Neural crest cell (in vitro differentiated cells): Measurements from ENCODE around the gene RAB1A. TPM values are rescaled to one million over a fixed set of nuclear protein-coding genes. Genes with fewer than 3 reads are reported as not detected.
A peak's percentile ranks its signal among the peaks of the same experiment; 100 is the strongest.
"Not testable (repeated sequence)": the region's sequence is repeated elsewhere in the genome, so short reads cannot be mapped to it uniquely, and the experiment has no call there.

ENCODE experiments used
- DNase-seq: peaks from one replicate; pipeline ENCODE4 v3.0.0; 2021; ENCODE audit warnings: low read depth, mixed read lengths, low spot score
- H3K27ac Mint-ChIP-seq: one replicate; pipeline ENCODE4 v1.8.0; 2021; ENCODE audit warnings: mild to moderate bottlenecking, mixed read lengths; ENCODE audit not compliant: unreplicated experiment
- H3K27me3 Mint-ChIP-seq: 2 replicates; pipeline ENCODE4 v1.8.0; 2021; ENCODE audit warnings: low read depth, mild to moderate bottlenecking, mixed read lengths
- H3K36me3 Mint-ChIP-seq: 2 replicates; pipeline ENCODE4 v1.8.0; 2021; ENCODE audit warnings: low read depth, mild to moderate bottlenecking, mixed read lengths
- H3K4me1 Mint-ChIP-seq: 2 replicates; pipeline ENCODE4 v1.8.0; 2021; ENCODE audit warnings: mixed read lengths
- H3K4me3 Mint-ChIP-seq: one replicate; pipeline ENCODE4 v1.8.0; 2021; ENCODE audit warnings: mild to moderate bottlenecking, mixed read lengths
- H3K9me3 Mint-ChIP-seq: 2 replicates; pipeline ENCODE4 v1.8.0; 2021; ENCODE audit warnings: mixed read lengths
- long read RNA-seq: library from polyadenylated mRNA; unstranded; transcript quantifications from one replicate; pipeline ENCODE4 v2.0.0, GENCODE V29; 2020
- total RNA-seq: library from RNA; stranded (reverse); gene quantifications from 2 replicates; pipeline ENCODE4 v1.2.1, GENCODE V29; 2021
- TF ChIP-seq, protein P1 (sequence below): fragments of 200-600 bp; sonication (generic); conservative IDR thresholded peaks from 2 replicates; pipeline ENCODE4 v1.5.0; 2021; ENCODE audit warnings: antibody characterized with exemption, mild to moderate bottlenecking

The RAB1A gene
- 110 and 113 TPM in 2 replicates for total RNA-seq
- long read RNA-seq, transcript RAB1A-203 (6 exons, 2,447 nt): major isoform, 470 of 488 reads
- long read RNA-seq, partial matches to known transcripts: 3 of 488 reads
- long read RNA-seq, other reads (novel, unspliced or antisense): 13 of 488 reads

DNA sequence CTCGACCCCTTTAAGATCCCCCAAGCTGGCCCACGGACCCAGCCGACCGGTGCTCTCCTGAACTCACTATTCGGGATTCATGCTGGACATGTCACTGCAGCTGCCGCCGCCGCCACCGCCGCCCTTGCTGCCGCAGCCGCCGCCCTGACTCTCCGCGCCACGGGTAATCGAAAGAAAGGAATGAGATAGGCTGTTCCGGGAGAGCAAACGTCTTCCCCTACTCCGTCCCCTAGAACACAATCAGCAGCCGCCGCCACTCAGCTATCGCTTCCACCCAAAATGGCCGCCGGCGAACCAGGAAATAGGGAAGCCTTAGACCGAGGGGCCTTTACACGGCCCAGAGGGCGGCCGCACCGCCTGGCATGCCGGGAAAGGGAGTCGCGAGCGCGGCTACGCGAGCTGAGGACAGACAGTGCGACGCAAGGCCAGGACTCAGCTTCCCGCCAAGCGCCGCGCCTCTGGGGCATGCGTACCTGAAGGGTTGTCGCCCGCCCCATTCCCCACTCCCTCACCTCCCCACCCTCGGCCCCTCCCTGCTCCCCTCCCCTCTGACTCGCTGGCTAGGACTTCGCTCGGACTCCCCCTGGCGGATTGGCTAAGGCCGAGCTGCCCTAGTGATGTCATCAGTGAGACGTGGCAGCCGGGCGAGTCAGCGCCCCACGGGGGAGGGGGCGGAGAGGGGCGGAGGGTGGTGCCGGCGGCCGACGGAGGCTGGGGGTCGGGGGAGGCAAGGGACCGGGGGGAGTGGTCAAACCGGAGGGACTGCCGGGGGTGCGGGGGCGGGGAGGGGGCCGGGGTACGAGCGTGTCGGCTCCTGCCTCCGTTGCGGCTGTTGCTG lies at the start of gene RAB1A:
TSS of gene RAB1A (minus strand) at position 281 of the 838 bp plus-strand sequence. CDS start at position 90, 191 bp downstream.
- no peaks in the 10 kb centered on the region for H3K27me3 Mint-ChIP-seq
- peaks cover 3% of the 10 kb centered on the region for H3K36me3 Mint-ChIP-seq
- TF ChIP-seq, protein P1, sequence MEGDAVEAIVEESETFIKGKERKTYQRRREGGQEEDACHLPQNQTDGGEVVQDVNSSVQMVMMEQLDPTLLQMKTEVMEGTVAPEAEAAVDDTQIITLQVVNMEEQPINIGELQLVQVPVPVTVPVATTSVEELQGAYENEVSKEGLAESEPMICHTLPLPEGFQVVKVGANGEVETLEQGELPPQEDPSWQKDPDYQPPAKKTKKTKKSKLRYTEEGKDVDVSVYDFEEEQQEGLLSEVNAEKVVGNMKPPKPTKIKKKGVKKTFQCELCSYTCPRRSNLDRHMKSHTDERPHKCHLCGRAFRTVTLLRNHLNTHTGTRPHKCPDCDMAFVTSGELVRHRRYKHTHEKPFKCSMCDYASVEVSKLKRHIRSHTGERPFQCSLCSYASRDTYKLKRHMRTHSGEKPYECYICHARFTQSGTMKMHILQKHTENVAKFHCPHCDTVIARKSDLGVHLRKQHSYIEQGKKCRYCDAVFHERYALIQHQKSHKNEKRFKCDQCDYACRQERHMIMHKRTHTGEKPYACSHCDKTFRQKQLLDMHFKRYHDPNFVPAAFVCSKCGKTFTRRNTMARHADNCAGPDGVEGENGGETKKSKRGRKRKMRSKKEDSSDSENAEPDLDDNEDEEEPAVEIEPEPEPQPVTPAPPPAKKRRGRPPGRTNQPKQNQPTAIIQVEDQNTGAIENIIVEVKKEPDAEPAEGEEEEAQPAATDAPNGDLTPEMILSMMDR: peak; percentile 42
- peak within 1 kb of the TSS; percentile 100 for H3K27ac Mint-ChIP-seq
- peak; percentile 98 for DNase-seq
- H3K4me1 Mint-ChIP-seq: peaks cover 33% of the 10 kb centered on the region
- H3K9me3 Mint-ChIP-seq: no peaks in the 10 kb centered on the region
- peak within 1 kb of the TSS; percentile 99 for H3K4me3 Mint-ChIP-seq

DNA sequence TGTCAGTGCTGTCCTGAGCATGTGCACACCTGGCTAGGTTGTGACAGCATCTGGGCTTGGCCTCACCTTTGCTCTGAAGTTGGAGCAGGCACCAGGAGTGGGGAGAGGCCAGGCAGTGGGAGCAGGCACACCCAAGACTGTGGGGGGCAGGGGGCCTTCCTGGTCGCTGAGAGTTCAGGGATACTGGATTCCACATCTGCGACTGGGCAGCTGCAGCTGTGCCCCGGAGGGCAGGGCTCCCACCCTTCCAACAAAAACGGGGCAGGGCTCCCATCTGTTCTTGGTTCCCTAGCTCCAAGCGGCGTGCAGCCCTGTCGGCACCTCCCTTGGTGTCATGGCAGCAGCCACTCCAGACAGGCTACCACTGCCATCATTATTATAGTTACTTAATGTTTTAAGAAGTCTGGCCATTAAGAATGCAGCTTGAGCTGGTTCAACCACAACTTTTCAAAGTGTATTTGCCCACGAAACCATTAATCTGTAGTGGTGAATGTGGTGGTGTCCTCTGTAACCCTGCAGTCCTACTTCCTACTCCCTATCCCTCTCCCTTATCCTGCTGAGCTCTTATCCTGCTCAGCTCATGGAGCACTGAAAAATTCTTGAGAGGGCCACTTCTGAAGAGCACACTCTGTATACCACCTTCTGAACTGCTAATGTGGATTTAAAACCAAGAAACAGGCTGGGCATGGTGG lies 48.0 kb upstream of the RAB1A start:
- Mint-ChIP-seq H3K36me3 (no peaks in the 10 kb centered on the region), H3K9me3 (no peaks in the 10 kb centered on the region), H3K4me1 (no peaks in the 10 kb centered on the region), H3K27ac (no peak overlapping the region), H3K27me3 (no peaks in the 10 kb centered on the region), H3K4me3 (no peak overlapping the region)
- DNase-seq: no peak
- TF ChIP-seq, protein P1: no peak

DNA sequence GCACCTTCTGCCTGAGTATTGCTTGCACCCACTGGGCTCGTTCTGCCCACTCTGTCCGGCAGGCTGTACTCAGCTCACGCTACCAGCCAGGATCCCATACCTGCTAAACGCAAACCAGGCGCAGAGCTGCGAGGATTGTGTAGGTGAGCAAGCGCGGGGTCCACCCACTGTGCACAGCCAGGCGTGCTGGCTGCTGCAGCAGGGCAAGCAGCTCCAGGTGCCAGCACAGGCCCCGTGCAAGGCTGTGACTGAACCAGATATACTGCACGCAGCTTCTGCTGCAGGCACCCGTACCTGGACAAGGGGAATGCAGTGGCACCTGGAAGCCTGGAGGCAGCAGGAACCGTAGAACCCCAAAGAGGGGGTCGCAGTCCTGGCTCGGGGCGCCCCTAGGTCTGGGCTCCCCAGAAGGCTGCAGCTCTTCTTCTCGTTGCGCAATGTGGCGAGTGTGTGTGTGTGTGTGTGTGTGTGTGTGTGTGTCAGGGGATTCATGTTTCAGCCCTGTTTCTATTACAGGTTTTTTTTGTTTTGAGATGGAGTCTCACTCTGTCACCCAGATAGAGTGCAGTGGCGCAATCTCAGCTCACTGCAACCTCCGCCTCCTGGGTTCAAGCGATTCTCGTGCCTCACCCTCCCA lies 46.1 kb upstream of the RAB1A start:
- Mint-ChIP-seq H3K4me1 (no peaks in the 10 kb centered on the region), H3K9me3 (no peaks in the 10 kb centered on the region)

DNA sequence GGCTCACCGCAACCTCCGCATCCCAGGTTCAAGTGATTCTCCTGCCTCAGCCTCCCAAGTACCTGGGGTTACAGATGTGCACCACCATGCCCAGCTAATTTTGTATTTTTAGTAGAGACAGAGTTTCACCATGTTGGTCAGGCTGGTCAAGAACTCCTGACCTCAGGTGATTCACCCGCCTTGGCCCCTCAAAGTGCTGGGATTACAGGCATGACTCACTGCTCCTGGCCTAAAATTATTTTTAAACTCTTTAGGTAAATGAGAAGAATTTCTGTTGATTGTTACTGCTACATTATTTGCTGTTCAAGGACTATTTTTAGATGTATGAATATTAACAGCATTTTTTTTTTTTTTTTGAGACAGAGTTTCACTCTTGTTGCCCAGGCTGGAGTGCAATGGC lies 44.1 kb upstream of the RAB1A start:
- H3K9me3 Mint-ChIP-seq, H3K4me1 Mint-ChIP-seq, DNase-seq, H3K27me3 Mint-ChIP-seq, H3K27ac Mint-ChIP-seq, H3K4me3 Mint-ChIP-seq, H3K36me3 Mint-ChIP-seq: not testable (repeated sequence)

More for the DNA sequence above, 46.1 kb upstream of the RAB1A start:
- TF ChIP-seq, protein P1: no peak
- Mint-ChIP-seq H3K27ac (peak overlapping the region; percentile 8), H3K36me3 (no peaks in the 10 kb centered on the region), H3K27me3 (no peaks in the 10 kb centered on the region), H3K4me3 (no peak overlapping the region)
- DNase-seq: no peak

DNA sequence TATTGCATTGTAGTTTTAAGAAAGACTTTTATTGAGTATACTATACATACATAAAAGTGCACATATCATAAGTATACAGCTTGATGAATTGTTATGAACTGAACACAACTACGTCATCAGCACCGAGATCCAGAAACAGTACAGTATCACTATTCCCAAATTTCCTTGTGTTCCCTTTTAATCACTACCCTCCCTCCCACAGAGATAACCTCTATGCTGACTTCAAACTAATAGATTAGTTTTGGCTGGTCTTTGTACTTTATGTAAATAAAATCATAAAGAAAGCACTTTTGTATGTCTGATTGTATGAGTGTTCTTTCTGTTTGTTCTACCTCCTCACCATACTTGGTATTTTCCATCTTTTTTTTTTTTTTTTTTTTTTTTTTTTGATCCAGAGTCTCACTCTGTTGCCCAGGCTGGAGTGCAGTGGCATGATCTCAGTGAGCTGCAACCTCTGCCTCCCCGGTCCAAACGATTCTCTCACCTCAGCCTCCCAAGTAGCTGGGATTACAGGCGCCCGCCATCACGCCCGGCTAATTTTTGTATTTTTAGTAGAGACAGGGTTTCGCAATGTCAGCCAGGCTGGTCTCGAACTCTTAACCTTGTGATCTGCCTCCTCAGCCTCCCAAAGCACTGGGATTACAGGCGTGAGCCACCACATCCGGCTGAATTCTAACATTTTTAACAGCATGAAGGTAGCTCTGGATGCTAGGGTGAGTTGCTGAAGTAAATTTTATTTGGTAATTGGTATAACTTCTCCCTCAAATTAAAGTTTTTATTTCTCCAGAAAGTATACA lies 43.3 kb upstream of the RAB1A start:
- Mint-ChIP-seq H3K27ac (no peak overlapping the region), H3K4me3 (no peak overlapping the region), H3K27me3 (no peaks in the 10 kb centered on the region), H3K4me1 (no peaks in the 10 kb centered on the region), H3K9me3 (no peaks in the 10 kb centered on the region), H3K36me3 (no peaks in the 10 kb centered on the region)
- TF ChIP-seq, protein P1: no peak
- DNase-seq: no peak

DNA sequence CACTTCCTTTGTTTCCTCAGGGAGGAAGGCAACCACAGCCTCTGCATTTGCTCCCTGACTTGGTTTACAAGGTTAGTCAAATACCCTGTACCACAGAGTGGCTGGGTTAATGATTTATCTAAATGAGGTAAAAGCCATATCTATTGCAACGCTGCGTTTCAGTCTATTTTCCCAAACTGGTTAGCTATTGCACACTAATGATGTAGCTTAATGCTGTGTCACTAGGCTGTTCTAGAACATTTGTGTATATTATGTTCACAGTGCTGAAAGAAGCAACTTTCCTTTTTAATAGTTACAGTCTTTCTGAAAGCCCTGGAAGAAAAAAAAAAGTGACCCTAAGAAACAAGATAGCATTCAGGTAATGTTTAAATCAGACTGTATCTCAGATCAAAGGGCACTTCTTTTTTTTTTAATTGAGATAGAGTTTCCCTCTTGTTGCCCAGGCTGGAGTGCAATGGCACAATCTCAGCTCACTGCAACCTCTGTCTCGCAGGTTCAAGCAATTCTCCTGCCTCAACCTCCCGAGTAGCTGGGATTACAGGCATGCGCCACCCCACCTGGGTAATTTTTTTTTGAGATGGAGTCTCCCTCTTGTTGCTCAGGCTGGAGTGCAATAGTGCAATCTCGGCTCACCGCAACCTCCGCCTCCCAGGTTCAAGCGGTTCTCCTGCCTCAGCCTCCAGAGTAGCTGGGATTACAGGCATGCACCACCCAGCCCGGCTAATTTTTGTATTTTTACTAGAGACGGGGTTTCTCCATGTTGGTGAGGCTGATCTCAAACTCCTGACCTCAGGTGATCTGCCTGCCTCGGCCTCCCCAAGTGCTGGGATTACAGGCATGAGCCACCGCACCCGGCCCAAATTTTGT lies 40.9 kb upstream of the RAB1A start:
- DNase-seq, H3K4me3 Mint-ChIP-seq, H3K27me3 Mint-ChIP-seq, H3K9me3 Mint-ChIP-seq, H3K4me1 Mint-ChIP-seq, H3K36me3 Mint-ChIP-seq, H3K27ac Mint-ChIP-seq: not testable (repeated sequence)
